ENCODE measurements around the gene LHX4.

The LHX4 gene

DNA sequence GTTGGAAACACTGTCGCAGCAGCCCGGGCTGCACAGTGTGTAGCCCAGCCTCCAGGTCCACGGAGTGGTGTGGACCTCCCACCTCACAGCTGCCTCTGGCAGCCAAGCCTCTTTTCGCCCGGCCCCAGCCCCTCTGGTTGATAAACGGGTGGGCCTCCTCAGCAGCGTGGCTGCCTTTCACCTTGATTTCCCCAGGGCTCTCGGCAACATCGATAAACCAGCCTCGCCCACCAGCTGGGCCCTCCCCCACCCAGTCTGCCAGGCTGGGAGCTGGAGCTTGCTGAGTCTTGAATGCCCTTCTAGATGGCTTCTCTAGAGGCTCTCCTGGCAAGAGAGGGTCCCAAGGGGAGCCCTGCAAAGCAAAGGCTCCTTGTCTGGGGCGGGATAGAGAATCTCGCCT is 31.0 kb upstream of the LHX4 start:
- no peak for TF ChIP-seq CREB1 (IDR thresholded peaks at IDR 0.05; ENCODE audit: low read depth)
- no peak for TF ChIP-seq NFIC (IDR thresholded peaks at IDR 0.05)
- TF ChIP-seq YY1 (IDR thresholded peaks at IDR 0.05; ENCODE audit: low read depth) = no peak
- TF ChIP-seq FOXM1 (IDR thresholded peaks at IDR 0.05; ENCODE audit: borderline replicate concordance, low read depth) = no peak
- no peak for TF ChIP-seq ZBTB7A (IDR thresholded peaks at IDR 0.05; ENCODE audit: low read depth)
- TF ChIP-seq, protein P1, sequence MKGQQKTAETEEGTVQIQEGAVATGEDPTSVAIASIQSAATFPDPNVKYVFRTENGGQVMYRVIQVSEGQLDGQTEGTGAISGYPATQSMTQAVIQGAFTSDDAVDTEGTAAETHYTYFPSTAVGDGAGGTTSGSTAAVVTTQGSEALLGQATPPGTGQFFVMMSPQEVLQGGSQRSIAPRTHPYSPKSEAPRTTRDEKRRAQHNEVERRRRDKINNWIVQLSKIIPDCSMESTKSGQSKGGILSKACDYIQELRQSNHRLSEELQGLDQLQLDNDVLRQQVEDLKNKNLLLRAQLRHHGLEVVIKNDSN (IDR thresholded peaks at IDR 0.05) = no peak
- TF ChIP-seq TEAD4 (IDR thresholded peaks at IDR 0.05) = no peak
- no peak for TF ChIP-seq CEBPB (IDR thresholded peaks at IDR 0.05)
- TF ChIP-seq MAX (IDR thresholded peaks at IDR 0.05) = no peak
- no peak for TF ChIP-seq EP300 (IDR thresholded peaks at IDR 0.05; ENCODE audit: borderline replicate concordance)
- no peak for TF ChIP-seq REST (IDR thresholded peaks at IDR 0.05; ENCODE audit: low read depth)
- TF ChIP-seq TCF12 (IDR thresholded peaks at IDR 0.05; ENCODE audit: low read depth) = no peak
- no peak for TF ChIP-seq TAF1 (IDR thresholded peaks at IDR 0.05; ENCODE audit: low read depth)
- no peak for TF ChIP-seq EGR1 (IDR thresholded peaks at IDR 0.05)
- no peak for TF ChIP-seq RAD21 (IDR thresholded peaks at IDR 0.05; ENCODE audit: low read depth)

DNA sequence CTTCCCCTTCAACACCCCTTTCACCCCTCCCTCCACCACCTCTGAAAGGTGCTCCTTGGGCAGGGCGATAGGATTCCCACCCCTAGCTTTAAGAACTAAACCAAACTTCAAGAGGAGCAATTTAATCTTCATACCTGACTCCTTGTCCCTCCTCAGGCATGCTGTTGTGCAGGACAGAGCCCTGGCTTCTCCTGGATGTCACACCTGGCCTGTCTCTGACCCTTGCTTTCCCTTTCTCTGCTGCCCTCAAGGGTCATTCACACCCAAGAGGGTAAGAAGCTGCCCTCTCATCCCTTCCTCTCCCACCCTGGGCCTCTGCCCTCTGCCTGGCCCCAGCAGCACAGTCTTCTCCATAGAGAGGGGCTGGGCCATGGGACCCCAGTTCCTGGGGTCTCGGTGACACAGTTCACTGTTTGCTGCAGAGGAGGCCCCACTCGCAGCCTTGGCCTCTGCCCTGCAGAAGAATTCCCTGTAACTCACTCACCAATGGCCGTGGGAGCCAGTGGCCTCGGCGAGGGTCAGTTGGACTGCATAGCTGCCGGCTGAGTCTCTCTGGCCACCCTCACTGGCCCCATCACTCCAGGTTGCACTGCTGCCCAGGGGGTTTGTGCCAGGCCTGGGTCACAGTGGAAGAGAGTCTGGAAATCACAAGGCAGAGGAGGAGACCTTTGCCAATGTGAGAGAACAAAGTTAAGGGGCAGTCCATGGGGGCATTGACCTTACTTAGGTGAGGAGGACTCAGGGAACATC is 28.4 kb upstream of the LHX4 start:
- TF ChIP-seq MAX (IDR thresholded peaks at IDR 0.05) (no peak), YY1 (IDR thresholded peaks at IDR 0.05; ENCODE audit: low read depth) (no peak), NFIC (IDR thresholded peaks at IDR 0.05) (no peak), CREB1 (IDR thresholded peaks at IDR 0.05; ENCODE audit: low read depth) (no peak), TAF1 (IDR thresholded peaks at IDR 0.05; ENCODE audit: low read depth) (no peak), ZBTB7A (IDR thresholded peaks at IDR 0.05; ENCODE audit: low read depth) (no peak), EGR1 (IDR thresholded peaks at IDR 0.05) (no peak), CEBPB (IDR thresholded peaks at IDR 0.05) (no peak), REST (IDR thresholded peaks at IDR 0.05; ENCODE audit: low read depth) (no peak), FOXM1 (IDR thresholded peaks at IDR 0.05; ENCODE audit: borderline replicate concordance, low read depth) (no peak), TEAD4 (IDR thresholded peaks at IDR 0.05) (no peak), EP300 (IDR thresholded peaks at IDR 0.05; ENCODE audit: borderline replicate concordance) (no peak), RAD21 (IDR thresholded peaks at IDR 0.05; ENCODE audit: low read depth) (no peak), TCF12 (IDR thresholded peaks at IDR 0.05; ENCODE audit: low read depth) (no peak)
- TF ChIP-seq, protein P1 (IDR thresholded peaks at IDR 0.05) = no peak

DNA sequence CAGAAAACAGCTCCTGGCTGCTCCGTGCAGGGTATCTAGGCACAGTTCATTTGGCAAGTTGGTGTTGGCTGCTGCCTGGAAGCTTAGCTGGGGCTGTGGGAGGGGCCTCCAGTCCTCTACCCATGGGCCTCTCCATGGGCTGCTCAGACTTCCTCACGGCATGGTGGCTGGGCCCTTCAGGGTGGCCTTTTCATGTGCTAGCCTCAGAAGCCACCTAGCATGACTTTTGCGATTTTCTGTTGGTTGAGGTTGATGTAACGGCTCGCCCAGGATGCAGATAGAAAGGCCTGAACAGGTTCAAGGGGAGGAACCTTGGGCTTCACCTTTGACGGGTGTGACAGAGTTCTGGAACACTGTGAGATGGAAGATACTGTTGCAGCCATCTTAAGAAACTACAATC is 25.8 kb upstream of the LHX4 start:
- TF ChIP-seq NFIC (IDR thresholded peaks at IDR 0.05) (no peak), RAD21 (IDR thresholded peaks at IDR 0.05; ENCODE audit: low read depth) (no peak), REST (IDR thresholded peaks at IDR 0.05; ENCODE audit: low read depth) (no peak), FOXM1 (IDR thresholded peaks at IDR 0.05; ENCODE audit: borderline replicate concordance, low read depth) (no peak), ZBTB7A (IDR thresholded peaks at IDR 0.05; ENCODE audit: low read depth) (no peak), MAX (IDR thresholded peaks at IDR 0.05) (no peak)

DNA sequence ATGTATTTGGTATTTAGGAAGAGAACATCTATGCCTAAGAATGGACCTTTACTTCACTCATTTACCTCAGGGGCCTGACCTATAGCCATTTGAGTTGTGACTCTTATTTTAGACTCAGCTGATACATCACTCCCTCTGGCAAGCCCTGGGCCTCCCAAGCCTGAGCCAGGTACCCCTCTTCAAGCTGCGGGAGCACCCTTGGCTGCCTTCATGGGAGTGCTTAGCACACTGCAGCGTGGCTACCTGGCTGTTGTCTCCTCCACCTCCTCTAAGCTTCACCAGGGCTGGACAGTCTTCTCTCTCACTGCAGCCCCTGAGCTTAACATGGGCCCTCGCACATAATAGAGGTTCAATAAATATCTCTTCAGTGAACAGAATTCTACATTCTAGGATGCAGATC is 23.5 kb upstream of the LHX4 start:
- TF ChIP-seq TEAD4 (IDR thresholded peaks at IDR 0.05) (no peak), MAX (IDR thresholded peaks at IDR 0.05) (no peak), TCF12 (IDR thresholded peaks at IDR 0.05; ENCODE audit: low read depth) (no peak), FOXM1 (IDR thresholded peaks at IDR 0.05; ENCODE audit: borderline replicate concordance, low read depth) (no peak), CEBPB (IDR thresholded peaks at IDR 0.05) (no peak), EGR1 (IDR thresholded peaks at IDR 0.05) (no peak), EP300 (IDR thresholded peaks at IDR 0.05; ENCODE audit: borderline replicate concordance) (no peak), NFIC (IDR thresholded peaks at IDR 0.05) (no peak), CREB1 (IDR thresholded peaks at IDR 0.05; ENCODE audit: low read depth) (no peak), REST (IDR thresholded peaks at IDR 0.05; ENCODE audit: low read depth) (no peak), RAD21 (IDR thresholded peaks at IDR 0.05; ENCODE audit: low read depth) (no peak), TAF1 (IDR thresholded peaks at IDR 0.05; ENCODE audit: low read depth) (no peak), ZBTB7A (IDR thresholded peaks at IDR 0.05; ENCODE audit: low read depth) (no peak)
- TF ChIP-seq, protein P1 (IDR thresholded peaks at IDR 0.05) = no peak

Data from Ishikawa (cell line).